ENCODE data around the gene HPS6. TPM values are rescaled to one million over a fixed set of nuclear protein-coding genes. Genes with fewer than 3 reads are reported as not detected.
"Not testable (repeated sequence)": the region's sequence is repeated elsewhere in the genome, so short reads cannot be mapped to it uniquely, and the experiment has no call there.

Gene HPS6
- total RNA-seq, 1 donor from 2014 or later, result 14.2 TPM

- Mint-ChIP-seq H3K27me3 (ENCODE audit: low read depth) (no peaks in the 10 kb centered on the region), H3K36me3 (peaks cover 32% of the 10 kb centered on the region), H3K9me3 (no peaks in the 10 kb centered on the region), H3K4me3 (no peak overlapping the region), H3K4me1 (no peaks in the 10 kb centered on the region), H3K27ac (no peak overlapping the region)
- DNase-seq (ENCODE audit: low spot score in 2 of 2, unreplicated experiment in 2 of 2), result no peak
- TF ChIP-seq, protein P1, sequence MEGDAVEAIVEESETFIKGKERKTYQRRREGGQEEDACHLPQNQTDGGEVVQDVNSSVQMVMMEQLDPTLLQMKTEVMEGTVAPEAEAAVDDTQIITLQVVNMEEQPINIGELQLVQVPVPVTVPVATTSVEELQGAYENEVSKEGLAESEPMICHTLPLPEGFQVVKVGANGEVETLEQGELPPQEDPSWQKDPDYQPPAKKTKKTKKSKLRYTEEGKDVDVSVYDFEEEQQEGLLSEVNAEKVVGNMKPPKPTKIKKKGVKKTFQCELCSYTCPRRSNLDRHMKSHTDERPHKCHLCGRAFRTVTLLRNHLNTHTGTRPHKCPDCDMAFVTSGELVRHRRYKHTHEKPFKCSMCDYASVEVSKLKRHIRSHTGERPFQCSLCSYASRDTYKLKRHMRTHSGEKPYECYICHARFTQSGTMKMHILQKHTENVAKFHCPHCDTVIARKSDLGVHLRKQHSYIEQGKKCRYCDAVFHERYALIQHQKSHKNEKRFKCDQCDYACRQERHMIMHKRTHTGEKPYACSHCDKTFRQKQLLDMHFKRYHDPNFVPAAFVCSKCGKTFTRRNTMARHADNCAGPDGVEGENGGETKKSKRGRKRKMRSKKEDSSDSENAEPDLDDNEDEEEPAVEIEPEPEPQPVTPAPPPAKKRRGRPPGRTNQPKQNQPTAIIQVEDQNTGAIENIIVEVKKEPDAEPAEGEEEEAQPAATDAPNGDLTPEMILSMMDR (IDR thresholded peaks at IDR 0.05; ENCODE audit: unreplicated experiment), result no peak
These were observed 37.9 kb upstream of the HPS6 start for GRCh38 chr10:102027261-102027660.

GRCh38 chr10:102033787-102034186 is 31.4 kb upstream of the HPS6 start:
- H3K36me3 Mint-ChIP-seq, result peaks cover 51% of the 10 kb centered on the region
- TF ChIP-seq, protein P1 (IDR thresholded peaks at IDR 0.05; ENCODE audit: unreplicated experiment), result no peak
- H3K9me3 Mint-ChIP-seq, result no peaks in the 10 kb centered on the region
- H3K27ac Mint-ChIP-seq, result no peak overlapping the region
- no peaks in the 10 kb centered on the region for H3K27me3 Mint-ChIP-seq (ENCODE audit: low read depth)
- no peaks in the 10 kb centered on the region for H3K4me1 Mint-ChIP-seq
- DNase-seq (ENCODE audit: low spot score in 2 of 2, unreplicated experiment in 2 of 2), result no peak
- H3K4me3 Mint-ChIP-seq, result no peak overlapping the region

- peaks cover 46% of the 10 kb centered on the region for H3K36me3 Mint-ChIP-seq
- DNase-seq (ENCODE audit: low spot score in 2 of 2, unreplicated experiment in 2 of 2); H3K4me1 Mint-ChIP-seq: not testable (repeated sequence)
These were observed 29.3 kb upstream of the HPS6 start for GRCh38 chr10:102035807-102036206.

DNA sequence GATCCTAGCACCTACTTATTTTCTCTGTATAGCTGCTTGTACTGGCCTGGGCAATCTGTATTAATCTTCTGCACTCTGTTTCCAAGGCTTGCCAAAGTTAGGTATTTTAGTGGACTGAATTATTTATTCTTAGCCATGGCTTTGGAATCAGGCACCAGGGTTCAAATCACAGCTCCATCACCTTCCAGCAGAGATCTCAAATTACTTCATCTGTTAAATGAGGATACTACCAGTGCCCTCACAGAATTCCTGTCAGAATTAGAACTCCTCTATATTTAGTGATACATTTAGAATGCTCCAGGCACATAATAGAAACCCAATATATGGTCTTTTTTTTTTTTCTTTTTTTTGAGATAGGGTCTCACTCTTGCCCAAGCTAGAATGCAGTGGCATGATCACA is 26.7 kb upstream of the HPS6 start:
- no peaks in the 10 kb centered on the region for H3K9me3 Mint-ChIP-seq
- H3K4me3 Mint-ChIP-seq, result no peak overlapping the region
- peaks cover 28% of the 10 kb centered on the region for H3K36me3 Mint-ChIP-seq
- TF ChIP-seq, protein P1 (IDR thresholded peaks at IDR 0.05; ENCODE audit: unreplicated experiment), result no peak
- DNase-seq (ENCODE audit: low spot score in 2 of 2, unreplicated experiment in 2 of 2), result no peak
- peaks cover 2% of the 10 kb centered on the region for H3K4me1 Mint-ChIP-seq
- H3K27me3 Mint-ChIP-seq (ENCODE audit: low read depth), result no peaks in the 10 kb centered on the region
- no peak overlapping the region for H3K27ac Mint-ChIP-seq

More at GRCh38 chr10:102035807-102036206, 29.3 kb upstream of the HPS6 start:
- H3K27ac Mint-ChIP-seq; H3K4me3 Mint-ChIP-seq; H3K27me3 Mint-ChIP-seq (ENCODE audit: low read depth); H3K9me3 Mint-ChIP-seq: not testable (repeated sequence)

GRCh38 chr10:102040305-102041050 is 24.7 kb upstream of the HPS6 start:
- TF ChIP-seq, protein P1 (IDR thresholded peaks at IDR 0.05; ENCODE audit: unreplicated experiment), result no peak
- no peaks in the 10 kb centered on the region for H3K27me3 Mint-ChIP-seq (ENCODE audit: low read depth)
- no peak overlapping the region for H3K27ac Mint-ChIP-seq
- no peaks in the 10 kb centered on the region for H3K9me3 Mint-ChIP-seq
- H3K4me3 Mint-ChIP-seq, result no peak overlapping the region
- peaks cover 23% of the 10 kb centered on the region for H3K36me3 Mint-ChIP-seq
- H3K4me1 Mint-ChIP-seq, result peaks cover 12% of the 10 kb centered on the region
- no peak for DNase-seq (ENCODE audit: low spot score in 2 of 2, unreplicated experiment in 2 of 2)

GRCh38 chr10:102045292-102045691 is 19.9 kb upstream of the HPS6 start:
- Mint-ChIP-seq H3K36me3 (no peaks in the 10 kb centered on the region), H3K9me3 (no peaks in the 10 kb centered on the region), H3K27me3 (ENCODE audit: low read depth) (no peaks in the 10 kb centered on the region), H3K4me1 (peaks cover 12% of the 10 kb centered on the region), H3K4me3 (no peak overlapping the region), H3K27ac (peak overlapping the region; percentile 21)
- TF ChIP-seq, protein P1 (IDR thresholded peaks at IDR 0.05; ENCODE audit: unreplicated experiment), result no peak
- no peak for DNase-seq (ENCODE audit: low spot score in 2 of 2, unreplicated experiment in 2 of 2)

All from mesothelial cell of epicardium (in vitro differentiated cells).